NCI-H128 (cell line): ENCODE results near the gene PAQR9.

ENCODE experiments used
- DNase-seq: peaks from one replicate; lab custom pipeline; 2025; ENCODE audit not compliant: unreplicated experiment; lab: John Stamatoyannopoulos, UW

The PAQR9 gene

GRCh38 chr3:142952272-142953193, 10.9 kb downstream of the PAQR9 start:
- no peak for DNase-seq

- no peak for DNase-seq
These were observed 11.7 kb downstream of the PAQR9 start for GRCh38 chr3:142951794-142952193.

GRCh38 chr3:142950972-142951371, 12.5 kb downstream of the PAQR9 start:
- DNase-seq = no peak

- no peak for DNase-seq
These were observed 15.5 kb downstream of the PAQR9 start for GRCh38 chr3:142947799-142948575.

GRCh38 chr3:142947352-142947751, 16.1 kb downstream of the PAQR9 start:
- DNase-seq = no peak

GRCh38 chr3:142946861-142947260, 16.6 kb downstream of the PAQR9 start:
- no peak for DNase-seq

GRCh38 chr3:142945023-142945422, 18.5 kb downstream of the PAQR9 start:
- no peak for DNase-seq

GRCh38 chr3:142944342-142944741, 19.1 kb downstream of the PAQR9 start:
- DNase-seq = no peak

- no peak for DNase-seq
These were observed 19.6 kb downstream of the PAQR9 start for GRCh38 chr3:142943870-142944269.

- DNase-seq = no peak
These were observed 20.1 kb downstream of the PAQR9 start for GRCh38 chr3:142943349-142943748.

GRCh38 chr3:142941373-142942123, 21.9 kb downstream of the PAQR9 start:
- DNase-seq = no peak

GRCh38 chr3:142940472-142940871, 23.0 kb downstream of the PAQR9 start:
- DNase-seq = no peak

GRCh38 chr3:142940000-142940399, 23.5 kb downstream of the PAQR9 start:
- DNase-seq = no peak

- no peak for DNase-seq
These were observed 27.5 kb downstream of the PAQR9 start for GRCh38 chr3:142935963-142936362.

- DNase-seq = no peak
These were observed 28.6 kb downstream of the PAQR9 start for GRCh38 chr3:142934887-142935269.

- no peak for DNase-seq
These were observed 29.2 kb downstream of the PAQR9 start for GRCh38 chr3:142934128-142934886.

GRCh38 chr3:142931222-142931621, 32.3 kb downstream of the PAQR9 start:
- no peak for DNase-seq

GRCh38 chr3:142930463-142930862, 33.0 kb downstream of the PAQR9 start:
- DNase-seq = no peak

- no peak for DNase-seq
These were observed 33.6 kb downstream of the PAQR9 start for GRCh38 chr3:142929890-142930289.

- DNase-seq = no peak
These were observed 34.4 kb downstream of the PAQR9 start for GRCh38 chr3:142929109-142929508.
